Neural cell (in vitro differentiated cells): ENCODE data around the gene UFD1. TPM values are rescaled to one million over a fixed set of nuclear protein-coding genes. Genes with fewer than 3 reads are reported as not detected.

Experiments
- H2AFZ ChIP-seq: fragments of 200-600, 300-800 bp; sonication (generic), shearing (Covaris generic); 2 replicates; pipeline ENCODE4 v1.6.0; 2014; ENCODE audit warnings: low read depth, mild to moderate bottlenecking, antibody characterized with exemption, low read length, moderate library complexity
- H3F3A ChIP-seq: fragments of 200-600 bp; shearing (Covaris generic); 2 replicates; pipeline ENCODE4 v1.6.1; 2016; ENCODE audit warnings: mild to moderate bottlenecking, moderate library complexity, mixed read lengths, antibody characterized with exemption, low read length; ENCODE audit not compliant: insufficient read depth, poor library complexity, severe bottlenecking
- H3K27ac ChIP-seq: fragments of 200-600, 300-800 bp; sonication (generic), shearing (Covaris generic); 2 replicates; pipeline ENCODE4 v1.5.1; 2014; ENCODE audit warnings: mild to moderate bottlenecking, low read length, moderate library complexity
- H3K27me3 ChIP-seq: fragments of 300-800, 200-600 bp; sonication (generic), shearing (Covaris generic); 2 replicates; pipeline ENCODE4 v1.6.0; 2014; ENCODE audit warnings: mild to moderate bottlenecking, low read depth, low read length, moderate library complexity; ENCODE audit not compliant: insufficient read depth
- H3K36me3 ChIP-seq: fragments of 300-800, 200-600 bp; sonication (generic), shearing (Covaris generic); 2 replicates; pipeline ENCODE4 v1.5.1; 2014; ENCODE audit warnings: mild to moderate bottlenecking, antibody characterized with exemption, low read length, moderate library complexity; ENCODE audit not compliant: insufficient read depth
- H3K4me2 ChIP-seq: fragments of 300-800, 200-600 bp; sonication (generic), shearing (Covaris generic); 2 replicates; pipeline ENCODE4 v1.6.0; 2014; ENCODE audit warnings: mild to moderate bottlenecking, low read length
- H3K4me3 ChIP-seq: fragments of 300-800, 200-600 bp; sonication (generic), shearing (Covaris generic); 2 replicates; pipeline ENCODE4 v1.5.1; 2014; ENCODE audit warnings: mild to moderate bottlenecking, low read length, moderate library complexity
- H3K79me2 ChIP-seq: fragments of 200-600 bp; shearing (Covaris generic); replicated peaks from 2 replicates; pipeline ENCODE4 v1.6.0; 2014; ENCODE audit warnings: mild to moderate bottlenecking, low read length, moderate library complexity; ENCODE audit not compliant: insufficient read depth
- H3K9ac ChIP-seq: fragments of 300-800, 200-600 bp; sonication (generic), shearing (Covaris generic); 2 replicates; pipeline ENCODE4 v1.6.1; 2016; ENCODE audit warnings: mild to moderate bottlenecking, low read length, mixed read lengths
- H3K9me2 ChIP-seq: fragments of 200-600 bp; shearing (Covaris generic); 2 replicates; pipeline ENCODE4 v1.6.1; 2016; ENCODE audit warnings: mild to moderate bottlenecking, low read length, mixed read lengths; ENCODE audit not compliant: insufficient read depth
- H3K9me3 ChIP-seq: fragments of 200-600, 300-800 bp; sonication (generic), shearing (Covaris generic); 2 replicates; pipeline ENCODE4 v1.6.1; 2016; ENCODE audit warnings: mild to moderate bottlenecking, mixed run types, low read length, moderate library complexity, mixed read lengths
- H4K20me1 ChIP-seq: fragments of 200-600 bp; shearing (Covaris generic); 2 replicates; pipeline ENCODE4 v1.6.1; 2016; ENCODE audit warnings: mild to moderate bottlenecking, mixed run types; ENCODE audit not compliant: insufficient read depth
- EP300 ChIP-seq: fragments of 450-650 bp; conservative IDR thresholded peaks from 2 replicates; pipeline ENCODE4 v1.6.1; 2014; ENCODE audit warnings: antibody characterized with exemption, mild to moderate bottlenecking, moderate library complexity; ENCODE audit not compliant: poor library complexity, severe bottlenecking
- EZH2 ChIP-seq: fragments of 200-600, 300-800 bp; shearing (Covaris generic), sonication (generic); IDR thresholded peaks from 2 replicates; pipeline ENCODE4 v1.6.1; 2014; ENCODE audit warnings: antibody characterized with exemption, low read length, borderline replicate concordance, mild to moderate bottlenecking; ENCODE audit not compliant: insufficient read depth, poor library complexity, severe bottlenecking
- MXI1 ChIP-seq: fragments of 450-650 bp; conservative IDR thresholded peaks from 2 replicates; pipeline ENCODE4 v1.6.1; 2014; ENCODE audit warnings: antibody characterized with exemption, mild to moderate bottlenecking; ENCODE audit not compliant: poor library complexity, severe bottlenecking
- POLR2AphosphoS5 ChIP-seq: IDR thresholded peaks from 2 replicates; pipeline ENCODE4 v1.6.1; 2012
- RAD21 ChIP-seq: fragments of 450-650 bp; conservative IDR thresholded peaks from 2 replicates; pipeline ENCODE4 v1.6.1; 2014; ENCODE audit warnings: antibody characterized with exemption, mild to moderate bottlenecking, moderate library complexity
- SMC3 ChIP-seq: fragments of 450-650 bp; conservative IDR thresholded peaks from 2 replicates; pipeline ENCODE4 v1.6.1; 2014; ENCODE audit warnings: antibody characterized with exemption, mild to moderate bottlenecking, moderate library complexity; ENCODE audit not compliant: poor library complexity
- TAF1 ChIP-seq: IDR thresholded peaks from 2 replicates; pipeline ENCODE4 v1.6.1; 2012; ENCODE audit warnings: low read depth
- polyA plus RNA-seq: library from polyadenylated mRNA; depleted of rRNA; stranded (reverse); fragments of >200 nt; gene quantifications from 2 replicates; pipeline ENCODE4 v1.2.3, GENCODE V29; 2014
- TF ChIP-seq, protein P1 (sequence below): fragments of 450-650 bp; IDR thresholded peaks from 2 replicates; pipeline ENCODE4 v1.5.1; 2014; ENCODE audit warnings: antibody characterized with exemption, mild to moderate bottlenecking, moderate library complexity; ENCODE audit not compliant: poor library complexity, severe bottlenecking
- TF ChIP-seq, protein P2 (sequence below): IDR thresholded peaks from 2 replicates; pipeline ENCODE4 v1.6.1; 2012; ENCODE audit warnings: borderline replicate concordance

Gene UFD1
- polyA plus RNA-seq, 1 donor from 2014 or later, result 56.9 TPM

DNA sequence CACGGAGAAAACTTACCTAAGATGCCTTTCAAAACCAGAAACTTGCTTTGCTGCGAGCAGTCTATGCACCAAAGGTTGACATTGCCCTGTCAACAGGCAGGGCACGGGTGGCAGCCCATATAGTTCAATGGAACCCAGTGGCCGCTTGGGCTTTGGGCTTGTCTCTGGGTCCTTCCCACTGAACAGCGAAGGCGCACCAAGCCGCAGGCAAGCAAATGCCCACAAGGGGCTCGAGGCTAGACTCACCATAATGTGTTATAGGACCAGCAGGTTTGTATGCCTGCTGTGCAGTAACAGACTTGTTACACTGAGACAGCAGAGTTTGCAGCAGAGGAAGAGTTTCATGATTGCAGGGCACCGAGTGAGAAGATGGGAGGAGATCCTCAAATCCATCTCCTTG lies 24.9 kb upstream of the UFD1 start:
- H3K9ac ChIP-seq, result no peak overlapping the region
- H2AFZ ChIP-seq, result no peak overlapping the region
- no peaks in the 10 kb centered on the region for H3F3A ChIP-seq
- no peak overlapping the region for H3K4me3 ChIP-seq
- no peaks in the 10 kb centered on the region for H3K79me2 ChIP-seq
- no peaks in the 10 kb centered on the region for H3K36me3 ChIP-seq
- no peak overlapping the region for H3K27ac ChIP-seq
- no peaks in the 10 kb centered on the region for H4K20me1 ChIP-seq
- no peaks in the 10 kb centered on the region for H3K9me2 ChIP-seq
- H3K4me2 ChIP-seq, result no peak overlapping the region
- TF ChIP-seq, protein P1, sequence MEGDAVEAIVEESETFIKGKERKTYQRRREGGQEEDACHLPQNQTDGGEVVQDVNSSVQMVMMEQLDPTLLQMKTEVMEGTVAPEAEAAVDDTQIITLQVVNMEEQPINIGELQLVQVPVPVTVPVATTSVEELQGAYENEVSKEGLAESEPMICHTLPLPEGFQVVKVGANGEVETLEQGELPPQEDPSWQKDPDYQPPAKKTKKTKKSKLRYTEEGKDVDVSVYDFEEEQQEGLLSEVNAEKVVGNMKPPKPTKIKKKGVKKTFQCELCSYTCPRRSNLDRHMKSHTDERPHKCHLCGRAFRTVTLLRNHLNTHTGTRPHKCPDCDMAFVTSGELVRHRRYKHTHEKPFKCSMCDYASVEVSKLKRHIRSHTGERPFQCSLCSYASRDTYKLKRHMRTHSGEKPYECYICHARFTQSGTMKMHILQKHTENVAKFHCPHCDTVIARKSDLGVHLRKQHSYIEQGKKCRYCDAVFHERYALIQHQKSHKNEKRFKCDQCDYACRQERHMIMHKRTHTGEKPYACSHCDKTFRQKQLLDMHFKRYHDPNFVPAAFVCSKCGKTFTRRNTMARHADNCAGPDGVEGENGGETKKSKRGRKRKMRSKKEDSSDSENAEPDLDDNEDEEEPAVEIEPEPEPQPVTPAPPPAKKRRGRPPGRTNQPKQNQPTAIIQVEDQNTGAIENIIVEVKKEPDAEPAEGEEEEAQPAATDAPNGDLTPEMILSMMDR, result no peak
- TF ChIP-seq, protein P2, sequence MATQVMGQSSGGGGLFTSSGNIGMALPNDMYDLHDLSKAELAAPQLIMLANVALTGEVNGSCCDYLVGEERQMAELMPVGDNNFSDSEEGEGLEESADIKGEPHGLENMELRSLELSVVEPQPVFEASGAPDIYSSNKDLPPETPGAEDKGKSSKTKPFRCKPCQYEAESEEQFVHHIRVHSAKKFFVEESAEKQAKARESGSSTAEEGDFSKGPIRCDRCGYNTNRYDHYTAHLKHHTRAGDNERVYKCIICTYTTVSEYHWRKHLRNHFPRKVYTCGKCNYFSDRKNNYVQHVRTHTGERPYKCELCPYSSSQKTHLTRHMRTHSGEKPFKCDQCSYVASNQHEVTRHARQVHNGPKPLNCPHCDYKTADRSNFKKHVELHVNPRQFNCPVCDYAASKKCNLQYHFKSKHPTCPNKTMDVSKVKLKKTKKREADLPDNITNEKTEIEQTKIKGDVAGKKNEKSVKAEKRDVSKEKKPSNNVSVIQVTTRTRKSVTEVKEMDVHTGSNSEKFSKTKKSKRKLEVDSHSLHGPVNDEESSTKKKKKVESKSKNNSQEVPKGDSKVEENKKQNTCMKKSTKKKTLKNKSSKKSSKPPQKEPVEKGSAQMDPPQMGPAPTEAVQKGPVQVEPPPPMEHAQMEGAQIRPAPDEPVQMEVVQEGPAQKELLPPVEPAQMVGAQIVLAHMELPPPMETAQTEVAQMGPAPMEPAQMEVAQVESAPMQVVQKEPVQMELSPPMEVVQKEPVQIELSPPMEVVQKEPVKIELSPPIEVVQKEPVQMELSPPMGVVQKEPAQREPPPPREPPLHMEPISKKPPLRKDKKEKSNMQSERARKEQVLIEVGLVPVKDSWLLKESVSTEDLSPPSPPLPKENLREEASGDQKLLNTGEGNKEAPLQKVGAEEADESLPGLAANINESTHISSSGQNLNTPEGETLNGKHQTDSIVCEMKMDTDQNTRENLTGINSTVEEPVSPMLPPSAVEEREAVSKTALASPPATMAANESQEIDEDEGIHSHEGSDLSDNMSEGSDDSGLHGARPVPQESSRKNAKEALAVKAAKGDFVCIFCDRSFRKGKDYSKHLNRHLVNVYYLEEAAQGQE, result no peak
- TF ChIP-seq RAD21 (no peak), TAF1 (no peak), EP300 (no peak), SMC3 (no peak), MXI1 (no peak), EZH2 (no peak), POLR2AphosphoS5 (no peak)
- H3K9me3 ChIP-seq, result no peaks in the 10 kb centered on the region
- no peaks in the 10 kb centered on the region for H3K27me3 ChIP-seq

DNA sequence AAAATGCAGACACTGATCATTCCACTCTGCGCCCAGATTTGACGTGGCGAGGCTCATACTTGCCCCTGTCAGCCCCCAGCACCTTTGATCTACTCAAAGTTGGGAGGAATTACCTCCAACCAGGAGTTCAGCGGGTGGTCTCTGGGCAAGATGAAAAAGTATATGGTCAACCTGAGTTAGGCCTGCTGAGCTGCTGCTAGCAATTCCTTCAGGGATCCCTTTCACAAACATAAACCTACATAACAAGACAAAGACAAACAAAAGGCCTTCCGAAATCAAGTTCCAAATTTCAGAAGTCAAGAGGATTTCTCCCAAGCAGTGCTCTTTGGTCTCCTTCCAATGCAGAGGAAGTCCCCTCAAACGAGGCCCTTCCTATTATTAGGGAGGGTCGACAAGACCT lies 24.4 kb upstream of the UFD1 start:
- Histone ChIP-seq H3K9me2 (no peaks in the 10 kb centered on the region), H3K79me2 (no peaks in the 10 kb centered on the region), H3K36me3 (no peaks in the 10 kb centered on the region), H3K4me2 (no peak overlapping the region), H3K27me3 (no peaks in the 10 kb centered on the region), H4K20me1 (no peaks in the 10 kb centered on the region), H2AFZ (no peak overlapping the region), H3F3A (no peaks in the 10 kb centered on the region), H3K9ac (no peak overlapping the region), H3K9me3 (no peaks in the 10 kb centered on the region), H3K27ac (no peak overlapping the region), H3K4me3 (no peak overlapping the region)
- TF ChIP-seq SMC3 (no peak), EZH2 (no peak)
